ENCODE measurements around the gene TNS4. TPM values are rescaled to one million over a fixed set of nuclear protein-coding genes. Genes with fewer than 3 reads are reported as not detected.
A peak's percentile ranks its signal among the peaks of the same experiment; 100 is the strongest.

TNS4 gene
- total and polyA plus RNA-seq, 9 of the 15 experiments (the other 6 are each of a cell fraction or from before 2014, with no cell fraction given) = 0.04 to 0.73 (median 0.24) TPM; not detected in 1

DNA sequence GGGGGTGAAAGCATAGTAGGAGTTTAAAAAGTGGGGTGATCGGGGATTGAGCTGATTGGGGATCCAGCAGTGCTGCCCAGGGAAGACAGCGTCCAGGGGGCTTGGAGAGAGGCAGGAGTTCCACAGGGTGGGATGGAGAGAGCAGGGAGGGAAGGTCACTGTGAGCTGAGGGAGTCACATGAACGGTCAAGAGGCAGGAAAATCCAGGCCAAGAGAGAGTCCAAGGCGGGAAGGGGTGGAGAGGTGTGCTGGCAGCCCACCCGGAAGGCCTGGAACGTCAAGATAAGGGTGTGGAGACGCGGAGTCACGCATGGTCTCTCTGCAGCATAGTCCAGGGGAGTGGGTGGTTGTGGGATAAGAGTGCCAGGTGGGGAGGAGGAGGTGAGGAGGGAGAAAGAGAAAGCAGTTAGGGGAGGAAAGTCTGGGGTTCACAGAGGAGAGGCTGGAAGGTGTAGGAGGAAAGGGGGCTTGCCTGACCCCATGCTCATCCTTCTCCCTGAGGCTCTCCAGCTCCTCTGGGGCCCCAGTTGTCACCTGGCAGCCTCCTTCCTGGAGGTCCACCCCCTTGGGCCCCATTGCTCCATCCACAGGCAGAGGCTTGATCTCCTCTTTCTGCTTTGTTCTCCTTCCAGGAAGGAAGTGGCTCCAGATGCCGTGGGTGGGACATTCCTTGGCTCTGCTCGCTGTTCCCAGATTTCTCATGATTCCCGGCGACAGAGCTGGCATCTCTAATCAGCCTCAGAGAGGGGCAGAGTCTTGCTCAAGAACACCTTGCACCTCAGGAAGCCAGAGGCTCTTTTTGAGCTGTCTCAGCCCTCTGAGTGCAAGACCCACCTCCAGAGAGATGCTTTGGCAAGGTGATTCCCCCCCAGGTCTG lies 35.1 kb upstream of the TNS4 start (continued):
- TF ChIP-seq, protein P1, sequence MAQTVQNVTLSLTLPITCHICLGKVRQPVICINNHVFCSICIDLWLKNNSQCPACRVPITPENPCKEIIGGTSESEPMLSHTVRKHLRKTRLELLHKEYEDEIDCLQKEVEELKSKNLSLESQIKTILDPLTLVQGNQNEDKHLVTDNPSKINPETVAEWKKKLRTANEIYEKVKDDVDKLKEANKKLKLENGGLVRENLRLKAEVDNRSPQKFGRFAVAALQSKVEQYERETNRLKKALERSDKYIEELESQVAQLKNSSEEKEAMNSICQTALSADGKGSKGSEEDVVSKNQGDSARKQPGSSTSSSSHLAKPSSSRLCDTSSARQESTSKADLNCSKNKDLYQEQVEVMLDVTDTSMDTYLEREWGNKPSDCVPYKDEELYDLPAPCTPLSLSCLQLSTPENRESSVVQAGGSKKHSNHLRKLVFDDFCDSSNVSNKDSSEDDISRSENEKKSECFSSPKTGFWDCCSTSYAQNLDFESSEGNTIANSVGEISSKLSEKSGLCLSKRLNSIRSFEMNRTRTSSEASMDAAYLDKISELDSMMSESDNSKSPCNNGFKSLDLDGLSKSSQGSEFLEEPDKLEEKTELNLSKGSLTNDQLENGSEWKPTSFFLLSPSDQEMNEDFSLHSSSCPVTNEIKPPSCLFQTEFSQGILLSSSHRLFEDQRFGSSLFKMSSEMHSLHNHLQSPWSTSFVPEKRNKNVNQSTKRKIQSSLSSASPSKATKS (CRISPR knock-in tag; IDR thresholded peaks at IDR 0.05) = no peak
- TF ChIP-seq EWSR1 (IDR thresholded peaks at IDR 0.05; ENCODE audit: borderline replicate concordance, low read depth, partially characterized antibody) (no peak), ZNF217 (CRISPR knock-in tag; IDR thresholded peaks at IDR 0.05) (no peak), NCOA1 (IDR thresholded peaks at IDR 0.05; ENCODE audit: low read depth) (peak; percentile 86), NFIC (IDR thresholded peaks at IDR 0.05) (peak; percentile 90), CCNT2 (IDR thresholded peaks at IDR 0.05; ENCODE audit: borderline replicate concordance, extremely low read depth, insufficient read length, low read depth, low read length) (peak; percentile 25), ATF1 (CRISPR knock-in tag; IDR thresholded peaks at IDR 0.05) (no peak), ATF1 (tag; IDR thresholded peaks at IDR 0.05) (no peak), ZNF133 (CRISPR knock-in tag; IDR thresholded peaks at IDR 0.05) (no peak), EHMT2 (IDR thresholded peaks at IDR 0.05) (peak; percentile 45; the same call in 1 of the 2 replicates), ZNF165 (CRISPR knock-in tag; IDR thresholded peaks at IDR 0.05; ENCODE audit: borderline replicate concordance) (no peak), ZC3H11A (IDR thresholded peaks at IDR 0.05; ENCODE audit: low read depth, low read length) (no peak), RBM15 (IDR thresholded peaks at IDR 0.05; ENCODE audit: insufficient read depth, low read length) (no peak), PTBP1 (IDR thresholded peaks at IDR 0.05; ENCODE audit: low read depth, low read length) (no peak), ZNF766 (CRISPR knock-in tag; conservative IDR thresholded peaks at IDR 0.05) (no peak), HDAC2 (IDR thresholded peaks at IDR 0.05) (peak; percentile 88), TEAD4 (IDR thresholded peaks at IDR 0.05; ENCODE audit: low read length) (peak; percentile 93), TEAD4 (CRISPR knock-in tag; IDR thresholded peaks at IDR 0.05; ENCODE audit: borderline replicate concordance) (no peak)
- TF ChIP-seq, protein P2, sequence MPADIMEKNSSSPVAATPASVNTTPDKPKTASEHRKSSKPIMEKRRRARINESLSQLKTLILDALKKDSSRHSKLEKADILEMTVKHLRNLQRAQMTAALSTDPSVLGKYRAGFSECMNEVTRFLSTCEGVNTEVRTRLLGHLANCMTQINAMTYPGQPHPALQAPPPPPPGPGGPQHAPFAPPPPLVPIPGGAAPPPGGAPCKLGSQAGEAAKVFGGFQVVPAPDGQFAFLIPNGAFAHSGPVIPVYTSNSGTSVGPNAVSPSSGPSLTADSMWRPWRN (IDR thresholded peaks at IDR 0.05; ENCODE audit: low read depth) = 0 out of 2 replicates have a peak, but pooled peaks have one; percentile 45
- TF ChIP-seq, protein P3, sequence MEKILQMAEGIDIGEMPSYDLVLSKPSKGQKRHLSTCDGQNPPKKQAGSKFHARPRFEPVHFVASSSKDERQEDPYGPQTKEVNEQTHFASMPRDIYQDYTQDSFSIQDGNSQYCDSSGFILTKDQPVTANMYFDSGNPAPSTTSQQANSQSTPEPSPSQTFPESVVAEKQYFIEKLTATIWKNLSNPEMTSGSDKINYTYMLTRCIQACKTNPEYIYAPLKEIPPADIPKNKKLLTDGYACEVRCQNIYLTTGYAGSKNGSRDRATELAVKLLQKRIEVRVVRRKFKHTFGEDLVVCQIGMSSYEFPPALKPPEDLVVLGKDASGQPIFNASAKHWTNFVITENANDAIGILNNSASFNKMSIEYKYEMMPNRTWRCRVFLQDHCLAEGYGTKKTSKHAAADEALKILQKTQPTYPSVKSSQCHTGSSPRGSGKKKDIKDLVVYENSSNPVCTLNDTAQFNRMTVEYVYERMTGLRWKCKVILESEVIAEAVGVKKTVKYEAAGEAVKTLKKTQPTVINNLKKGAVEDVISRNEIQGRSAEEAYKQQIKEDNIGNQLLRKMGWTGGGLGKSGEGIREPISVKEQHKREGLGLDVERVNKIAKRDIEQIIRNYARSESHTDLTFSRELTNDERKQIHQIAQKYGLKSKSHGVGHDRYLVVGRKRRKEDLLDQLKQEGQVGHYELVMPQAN (IDR thresholded peaks at IDR 0.05; ENCODE audit: borderline replicate concordance) = peak; percentile 37; the same call in 1 of the 2 replicates
- TF ChIP-seq, protein P4, sequence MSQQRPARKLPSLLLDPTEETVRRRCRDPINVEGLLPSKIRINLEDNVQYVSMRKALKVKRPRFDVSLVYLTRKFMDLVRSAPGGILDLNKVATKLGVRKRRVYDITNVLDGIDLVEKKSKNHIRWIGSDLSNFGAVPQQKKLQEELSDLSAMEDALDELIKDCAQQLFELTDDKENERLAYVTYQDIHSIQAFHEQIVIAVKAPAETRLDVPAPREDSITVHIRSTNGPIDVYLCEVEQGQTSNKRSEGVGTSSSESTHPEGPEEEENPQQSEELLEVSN (IDR thresholded peaks at IDR 0.05; ENCODE audit: borderline replicate concordance in 1 of 2, extremely low read depth in 1 of 2, insufficient read depth in 1 of 2, insufficient read length in 1 of 2, low read depth in 1 of 2, low read length in 1 of 2, poor library complexity in 1 of 2, severe bottlenecking in 1 of 2) = peak; percentile 77 to 88

Measured in K562 (cell line).